SK-MEL-5 (cell line): ENCODE data around the gene MGMT. TPM values are rescaled to one million over a fixed set of nuclear protein-coding genes. Genes with fewer than 3 reads are reported as not detected.

Experiments
- DNase-seq: peaks from one replicate; pipeline ENCODE4 v3.0.0-alpha.2; 2016; ENCODE audit warnings: low read depth, low spot score
- in situ Hi-C: cut with HindIII; loops from 2 replicates; pipeline ENCODE4 v1.10.0; 2016; ENCODE audit warnings: low sequenced_read_pairs, high pct_unique_total_duplicates, low pct_unique_long_range_greater_than_20kb
- total RNA-seq: library from RNA; depleted of rRNA; stranded (reverse); fragments of >200 nt; shearing (Covaris generic); gene quantifications from 2 replicates; pipeline ENCODE4 v1.2.3, GENCODE V29; 2014

Gene MGMT
- total RNA-seq, 1 experiment from 2014 or later, result 10.3 TPM

- no peak for DNase-seq
- in situ Hi-C loops, result no loop called here
Measured at GRCh38 chr10:129695671-129696070, 228.6 kb downstream of the MGMT start.

GRCh38 chr10:129696636-129697035 is 229.6 kb downstream of the MGMT start:
- DNase-seq, result no peak
- in situ Hi-C loops, result no loop called here

- in situ Hi-C loops, result no loop called here
- no peak for DNase-seq
Measured at GRCh38 chr10:129697463-129698247, 230.6 kb downstream of the MGMT start.

GRCh38 chr10:129699722-129700340 is 232.8 kb downstream of the MGMT start:
- DNase-seq, result no peak
- in situ Hi-C loops, result no loop called here

- no peak for DNase-seq
- in situ Hi-C loops, result no loop called here
Measured at GRCh38 chr10:129702605-129703004, 235.6 kb downstream of the MGMT start.

- DNase-seq, result no peak
- in situ Hi-C loops, result no loop called here
Measured at GRCh38 chr10:129703287-129704137, 236.5 kb downstream of the MGMT start.

GRCh38 chr10:129704225-129704624 is 237.2 kb downstream of the MGMT start:
- in situ Hi-C loops, result no loop called here
- no peak for DNase-seq

GRCh38 chr10:129704786-129705525 is 237.9 kb downstream of the MGMT start:
- no peak for DNase-seq
- in situ Hi-C loops, result no loop called here

- in situ Hi-C loops, result no loop called here
- no peak for DNase-seq
Measured at GRCh38 chr10:129705676-129706075, 238.6 kb downstream of the MGMT start.

- in situ Hi-C loops, result no loop called here
- no peak for DNase-seq
Measured at GRCh38 chr10:129706081-129706480, 239.0 kb downstream of the MGMT start.

- in situ Hi-C loops, result no loop called here
- no peak for DNase-seq
Measured at GRCh38 chr10:129706523-129706922, 239.5 kb downstream of the MGMT start.

- in situ Hi-C loops, result no loop called here
- no peak for DNase-seq
Measured at GRCh38 chr10:129707406-129708388, 240.7 kb downstream of the MGMT start.

- in situ Hi-C loops, result no loop called here
- DNase-seq, result no peak
Measured at GRCh38 chr10:129709101-129709500, 242.1 kb downstream of the MGMT start.

- in situ Hi-C loops, result no loop called here
- DNase-seq, result no peak
Measured at GRCh38 chr10:129709627-129710509, 242.8 kb downstream of the MGMT start.

GRCh38 chr10:129710510-129710847 is 243.4 kb downstream of the MGMT start:
- in situ Hi-C loops, result no loop called here
- no peak for DNase-seq

GRCh38 chr10:129711291-129711690 is 244.2 kb downstream of the MGMT start:
- DNase-seq, result no peak
- in situ Hi-C loops, result no loop called here
